Esophagus squamous epithelium (tissue), 5 donors: ENCODE measurements around the gene AAR2. TPM values are rescaled to one million over a fixed set of nuclear protein-coding genes. Genes with fewer than 3 reads are reported as not detected.

Experiments
- DNase-seq: peaks from one replicate; lab custom pipeline; 2025; lab: John Stamatoyannopoulos, UW
- H3K27ac ChIP-seq, 4 donors: fragments of 200-600 bp; sonication (generic); one replicate each; pipeline ENCODE4 v1.5.1; 2016 to 2019; ENCODE audit warnings: mild to moderate bottlenecking in 1 of 4
- H3K27me3 ChIP-seq, 4 donors: fragments of 200-600 bp; sonication (generic); 1 replicate in 3 of 4; 2 replicates in 1 of 4; pipeline versions ENCODE4 v1.5.1 to v1.6.0; 2017 to 2021; ENCODE audit warnings: antibody characterized with exemption in 1 of 4
- H3K36me3 ChIP-seq, 3 donors: fragments of 200-600 bp; sonication (generic); one replicate each; pipeline ENCODE4 v1.5.1; 2016 to 2019
- H3K4me1 ChIP-seq, 3 donors: fragments of 200-600 bp; sonication (generic); one replicate each; pipeline ENCODE4 v1.5.1; 2017 to 2019
- H3K4me3 ChIP-seq, 4 donors: fragments of 200-600 bp; sonication (generic); 1 replicate in 3 of 4; 2 replicates in 1 of 4; pipeline ENCODE4 v1.5.1; 2016 to 2019; ENCODE audit warnings: mild to moderate bottlenecking in 2 of 4, moderate library complexity in 1 of 4
- H3K9me3 ChIP-seq, 3 donors: fragments of 200-600 bp; sonication (generic); one replicate each; pipeline ENCODE4 v1.5.1; 2016 to 2019
- CTCF ChIP-seq, 6 experiments: fragments of 450-650 bp in 4 of 6; fragments of 200-600 bp in 2 of 6; sonication (generic) in 2 of 6; IDR thresholded peaks; one replicate each; pipeline ENCODE4 v1.5.1; 2016 to 2019; ENCODE audit warnings: antibody characterized with exemption in 6 of 6, mild to moderate bottlenecking in 4 of 6, moderate library complexity in 4 of 6
- POLR2A ChIP-seq, 4 donors: fragments of 450-650 bp; IDR thresholded peaks; one replicate each; pipeline ENCODE4 v1.6.1; 2017; ENCODE audit warnings: antibody characterized with exemption in 4 of 4, mild to moderate bottlenecking in 4 of 4, moderate library complexity in 3 of 4
- WGBS, 2 donors: methylation state at CpG; one replicate each; pipeline ENCODE4 v1.1.5; 2018; 5-methylcytosine and 5-hydroxymethylcytosine counted together
- intact Hi-C: fragments of 100-400 bp; cut with DNase I; formaldehyde crosslinking; loops from one replicate; pipeline ENCODE4 v1.15.0; 2022
- total RNA-seq, 4 donors: library from RNA; depleted of rRNA; stranded (reverse); fragments of >200 nt; gene quantifications; one replicate each; pipeline ENCODE4 v1.1.0, GENCODE V29; 2016
- donor health status: DM: yes; HTN: yes; CAD: no.

Gene AAR2
- total RNA-seq, 4 donors from 2014 or later = 13.8 to 27.5 (median 16.5) TPM

- H3K27me3 ChIP-seq = peaks cover 0 to 14% (median 0%) of the 10 kb centered on the region in 4 donors
- WGBS, 2 donors = 45 to 57% methylated on average over 9 of the region's 10 CpGs
Measured at GRCh38 chr20:36268440-36269342, 32.4 kb downstream of the AAR2 start.

GRCh38 chr20:36269507-36269906, 33.2 kb downstream of the AAR2 start:
- 68 to 69% methylated on average over 2 of the region's 2 CpGs for WGBS, 2 donors
- peaks cover 0 to 22% (median 0%) of the 10 kb centered on the region in 4 donors for H3K27me3 ChIP-seq
- intact Hi-C loops = no loop called here
- TF ChIP-seq POLR2A (IDR thresholded peaks at IDR 0.05) = no peak
- TF ChIP-seq CTCF (IDR thresholded peaks at IDR 0.05) = no peak
- no peak overlapping the region for H3K27ac ChIP-seq
- DNase-seq = no peak
- H3K36me3 ChIP-seq = no peaks in the 10 kb centered on the region
- no peak overlapping the region for H3K4me3 ChIP-seq
- H3K9me3 ChIP-seq = no peaks in the 10 kb centered on the region
- no peaks in the 10 kb centered on the region for H3K4me1 ChIP-seq

More at GRCh38 chr20:36268440-36269342, 32.4 kb downstream of the AAR2 start:
- Histone ChIP-seq H3K27ac (no peak overlapping the region), H3K36me3 (no peaks in the 10 kb centered on the region), H3K4me3 (no peak overlapping the region), H3K4me1 (no peaks in the 10 kb centered on the region), H3K9me3 (no peaks in the 10 kb centered on the region)
- TF ChIP-seq POLR2A (IDR thresholded peaks at IDR 0.05) = no peak
- no peak for TF ChIP-seq CTCF (IDR thresholded peaks at IDR 0.05)
- no peak for DNase-seq
- intact Hi-C loops = no loop called here

- Histone ChIP-seq H3K4me3 (no peak overlapping the region), H3K27me3 (peaks cover 0 to 36% (median 0%) of the 10 kb centered on the region in 4 donors), H3K36me3 (no peaks in the 10 kb centered on the region), H3K9me3 (no peaks in the 10 kb centered on the region), H3K4me1 (no peaks in the 10 kb centered on the region), H3K27ac (no peak overlapping the region)
- no peak for DNase-seq
- intact Hi-C loops = no loop called here
- 80 to 82% methylated on average over 11 to 14 of the region's 20 CpGs for WGBS, 2 donors
- TF ChIP-seq POLR2A (IDR thresholded peaks at IDR 0.05) (no peak), CTCF (IDR thresholded peaks at IDR 0.05) (no peak)
Measured at GRCh38 chr20:36270744-36271638, 34.7 kb downstream of the AAR2 start.

GRCh38 chr20:36271639-36272546, 35.6 kb downstream of the AAR2 start:
- TF ChIP-seq POLR2A (IDR thresholded peaks at IDR 0.05) = no peak
- no peaks in the 10 kb centered on the region for H3K36me3 ChIP-seq
- no peak overlapping the region for H3K27ac ChIP-seq
- 82 to 87% methylated on average over 19 to 20 of the region's 21 CpGs for WGBS, 2 donors
- intact Hi-C loops = no loop called here
- no peaks in the 10 kb centered on the region for H3K9me3 ChIP-seq
- peaks cover 0 to 38% (median 0%) of the 10 kb centered on the region in 4 donors for H3K27me3 ChIP-seq
- no peak overlapping the region for H3K4me3 ChIP-seq
- H3K4me1 ChIP-seq = no peaks in the 10 kb centered on the region
- DNase-seq = no peak
